Measurements from ENCODE around the gene CD79B.

CD79B gene
- total RNA-seq, result 4.9 to 9.3 (median 6.2) reads per million in 3 donors

GRCh38 chr17:63931981-63932561 is at the start of gene CD79B:
Gene CD79B, minus strand, starts transcription at chr17:63932331. Its CDS starts 70 bp downstream, at chr17:63932261.
- Histone ChIP-seq H3K9me3 (ENCODE audit: control insufficient read depth, low read length) (no peaks in the 10 kb centered on the region), H3K27me3 (replicated peaks; ENCODE audit: control insufficient read depth, insufficient read depth, low read length, poor library complexity, severe bottlenecking) (no peaks in the 10 kb centered on the region), H3K4me3 (ENCODE audit: insufficient read depth, low read depth, low read length, poor library complexity, severe bottlenecking) (peak within 1 kb of the TSS; percentile 74), H3K36me3 (ENCODE audit: control insufficient read depth, insufficient read depth, low read length) (peaks cover 18% of the 10 kb centered on the region), H3K27ac (ENCODE audit: insufficient read depth, low read length, poor library complexity, severe bottlenecking) (peak within 1 kb of the TSS; percentile 52), H3K4me1 (ENCODE audit: control insufficient read depth, insufficient read depth, low read length, poor library complexity, severe bottlenecking) (peaks cover 18% of the 10 kb centered on the region)
- no peak for DNase-seq

GRCh38 chr17:63978272-63979200 is 46.4 kb upstream of the CD79B start:
- Histone ChIP-seq H3K4me1 (ENCODE audit: control insufficient read depth, insufficient read depth, low read length, poor library complexity, severe bottlenecking) (no peaks in the 10 kb centered on the region), H3K27ac (ENCODE audit: insufficient read depth, low read length, poor library complexity, severe bottlenecking) (no peak overlapping the region), H3K36me3 (ENCODE audit: control insufficient read depth, insufficient read depth, low read length) (no peaks in the 10 kb centered on the region), H3K9me3 (ENCODE audit: control insufficient read depth, low read length) (no peaks in the 10 kb centered on the region), H3K27me3 (replicated peaks; ENCODE audit: control insufficient read depth, insufficient read depth, low read length, poor library complexity, severe bottlenecking) (no peaks in the 10 kb centered on the region), H3K4me3 (ENCODE audit: insufficient read depth, low read depth, low read length, poor library complexity, severe bottlenecking) (no peak overlapping the region)
- no peak for DNase-seq

GRCh38 chr17:63976702-63977101 is 44.6 kb upstream of the CD79B start:
- Histone ChIP-seq H3K27ac (ENCODE audit: insufficient read depth, low read length, poor library complexity, severe bottlenecking) (no peak overlapping the region), H3K36me3 (ENCODE audit: control insufficient read depth, insufficient read depth, low read length) (no peaks in the 10 kb centered on the region), H3K27me3 (replicated peaks; ENCODE audit: control insufficient read depth, insufficient read depth, low read length, poor library complexity, severe bottlenecking) (no peaks in the 10 kb centered on the region), H3K4me1 (ENCODE audit: control insufficient read depth, insufficient read depth, low read length, poor library complexity, severe bottlenecking) (no peaks in the 10 kb centered on the region), H3K9me3 (ENCODE audit: control insufficient read depth, low read length) (no peaks in the 10 kb centered on the region), H3K4me3 (ENCODE audit: insufficient read depth, low read depth, low read length, poor library complexity, severe bottlenecking) (no peak overlapping the region)
- DNase-seq, result no peak

- Histone ChIP-seq H3K27ac (ENCODE audit: insufficient read depth, low read length, poor library complexity, severe bottlenecking) (no peak overlapping the region), H3K9me3 (ENCODE audit: control insufficient read depth, low read length) (no peaks in the 10 kb centered on the region), H3K36me3 (ENCODE audit: control insufficient read depth, insufficient read depth, low read length) (no peaks in the 10 kb centered on the region), H3K4me1 (ENCODE audit: control insufficient read depth, insufficient read depth, low read length, poor library complexity, severe bottlenecking) (no peaks in the 10 kb centered on the region), H3K4me3 (ENCODE audit: insufficient read depth, low read depth, low read length, poor library complexity, severe bottlenecking) (no peak overlapping the region), H3K27me3 (replicated peaks; ENCODE audit: control insufficient read depth, insufficient read depth, low read length, poor library complexity, severe bottlenecking) (no peaks in the 10 kb centered on the region)
- no peak for DNase-seq
Observed at GRCh38 chr17:63975541-63976092, 43.5 kb upstream of the CD79B start.

- H3K9me3 ChIP-seq (ENCODE audit: control insufficient read depth, low read length), result no peaks in the 10 kb centered on the region
- H3K4me3 ChIP-seq (ENCODE audit: insufficient read depth, low read depth, low read length, poor library complexity, severe bottlenecking), result no peak overlapping the region
- no peak for DNase-seq
- H3K27me3 ChIP-seq (replicated peaks; ENCODE audit: control insufficient read depth, insufficient read depth, low read length, poor library complexity, severe bottlenecking), result no peaks in the 10 kb centered on the region
- no peaks in the 10 kb centered on the region for H3K36me3 ChIP-seq (ENCODE audit: control insufficient read depth, insufficient read depth, low read length)
- H3K4me1 ChIP-seq (ENCODE audit: control insufficient read depth, insufficient read depth, low read length, poor library complexity, severe bottlenecking), result no peaks in the 10 kb centered on the region
- H3K27ac ChIP-seq (ENCODE audit: insufficient read depth, low read length, poor library complexity, severe bottlenecking), result no peak overlapping the region
Observed at GRCh38 chr17:63974594-63975192, 42.6 kb upstream of the CD79B start.

- H3K36me3 ChIP-seq (ENCODE audit: control insufficient read depth, insufficient read depth, low read length), result no peaks in the 10 kb centered on the region
- no peaks in the 10 kb centered on the region for H3K27me3 ChIP-seq (replicated peaks; ENCODE audit: control insufficient read depth, insufficient read depth, low read length, poor library complexity, severe bottlenecking)
- no peaks in the 10 kb centered on the region for H3K4me1 ChIP-seq (ENCODE audit: control insufficient read depth, insufficient read depth, low read length, poor library complexity, severe bottlenecking)
- no peak for DNase-seq
- no peak overlapping the region for H3K27ac ChIP-seq (ENCODE audit: insufficient read depth, low read length, poor library complexity, severe bottlenecking)
- no peaks in the 10 kb centered on the region for H3K9me3 ChIP-seq (ENCODE audit: control insufficient read depth, low read length)
- H3K4me3 ChIP-seq (ENCODE audit: insufficient read depth, low read depth, low read length, poor library complexity, severe bottlenecking), result no peak overlapping the region
Observed at GRCh38 chr17:63973930-63974593, 41.9 kb upstream of the CD79B start.

GRCh38 chr17:63973247-63973646 is 41.1 kb upstream of the CD79B start:
- no peak overlapping the region for H3K4me3 ChIP-seq (ENCODE audit: insufficient read depth, low read depth, low read length, poor library complexity, severe bottlenecking)
- H3K27me3 ChIP-seq (replicated peaks; ENCODE audit: control insufficient read depth, insufficient read depth, low read length, poor library complexity, severe bottlenecking), result no peaks in the 10 kb centered on the region
- no peak overlapping the region for H3K27ac ChIP-seq (ENCODE audit: insufficient read depth, low read length, poor library complexity, severe bottlenecking)
- H3K4me1 ChIP-seq (ENCODE audit: control insufficient read depth, insufficient read depth, low read length, poor library complexity, severe bottlenecking), result no peaks in the 10 kb centered on the region
- no peaks in the 10 kb centered on the region for H3K36me3 ChIP-seq (ENCODE audit: control insufficient read depth, insufficient read depth, low read length)
- no peak for DNase-seq
- H3K9me3 ChIP-seq (ENCODE audit: control insufficient read depth, low read length), result no peaks in the 10 kb centered on the region

GRCh38 chr17:63972796-63973195 is 40.7 kb upstream of the CD79B start, which contains the start of gene SCN4A:
Gene SCN4A, minus strand, starts transcription at chr17:63972918. Its CDS starts 77 bp downstream, at chr17:63972841.
- no peaks in the 10 kb centered on the region for H3K4me1 ChIP-seq (ENCODE audit: control insufficient read depth, insufficient read depth, low read length, poor library complexity, severe bottlenecking)
- no peak within 1 kb of the TSS for H3K4me3 ChIP-seq (ENCODE audit: insufficient read depth, low read depth, low read length, poor library complexity, severe bottlenecking)
- no peak for DNase-seq
- no peak within 1 kb of the TSS for H3K27ac ChIP-seq (ENCODE audit: insufficient read depth, low read length, poor library complexity, severe bottlenecking)
- no peaks in the 10 kb centered on the region for H3K36me3 ChIP-seq (ENCODE audit: control insufficient read depth, insufficient read depth, low read length)
- H3K9me3 ChIP-seq (ENCODE audit: control insufficient read depth, low read length), result no peaks in the 10 kb centered on the region
- no peaks in the 10 kb centered on the region for H3K27me3 ChIP-seq (replicated peaks; ENCODE audit: control insufficient read depth, insufficient read depth, low read length, poor library complexity, severe bottlenecking)

GRCh38 chr17:63969278-63969677 is 37.1 kb upstream of the CD79B start:
- DNase-seq, result no peak
- Histone ChIP-seq H3K36me3 (ENCODE audit: control insufficient read depth, insufficient read depth, low read length) (no peaks in the 10 kb centered on the region), H3K9me3 (ENCODE audit: control insufficient read depth, low read length) (no peaks in the 10 kb centered on the region), H3K4me1 (ENCODE audit: control insufficient read depth, insufficient read depth, low read length, poor library complexity, severe bottlenecking) (no peaks in the 10 kb centered on the region), H3K27ac (ENCODE audit: insufficient read depth, low read length, poor library complexity, severe bottlenecking) (no peak overlapping the region), H3K4me3 (ENCODE audit: insufficient read depth, low read depth, low read length, poor library complexity, severe bottlenecking) (no peak overlapping the region), H3K27me3 (replicated peaks; ENCODE audit: control insufficient read depth, insufficient read depth, low read length, poor library complexity, severe bottlenecking) (no peaks in the 10 kb centered on the region)
